Measurements from ENCODE around the gene ZNF710. TPM values are rescaled to one million over a fixed set of nuclear protein-coding genes. Genes with fewer than 3 reads are reported as not detected.
"Not testable (repeated sequence)": the region's sequence is repeated elsewhere in the genome, so short reads cannot be mapped to it uniquely, and the experiment has no call there.

Gene ZNF710
- total RNA-seq, 2 experiments from 2014 or later: 22.7 to 24.9 TPM

DNA sequence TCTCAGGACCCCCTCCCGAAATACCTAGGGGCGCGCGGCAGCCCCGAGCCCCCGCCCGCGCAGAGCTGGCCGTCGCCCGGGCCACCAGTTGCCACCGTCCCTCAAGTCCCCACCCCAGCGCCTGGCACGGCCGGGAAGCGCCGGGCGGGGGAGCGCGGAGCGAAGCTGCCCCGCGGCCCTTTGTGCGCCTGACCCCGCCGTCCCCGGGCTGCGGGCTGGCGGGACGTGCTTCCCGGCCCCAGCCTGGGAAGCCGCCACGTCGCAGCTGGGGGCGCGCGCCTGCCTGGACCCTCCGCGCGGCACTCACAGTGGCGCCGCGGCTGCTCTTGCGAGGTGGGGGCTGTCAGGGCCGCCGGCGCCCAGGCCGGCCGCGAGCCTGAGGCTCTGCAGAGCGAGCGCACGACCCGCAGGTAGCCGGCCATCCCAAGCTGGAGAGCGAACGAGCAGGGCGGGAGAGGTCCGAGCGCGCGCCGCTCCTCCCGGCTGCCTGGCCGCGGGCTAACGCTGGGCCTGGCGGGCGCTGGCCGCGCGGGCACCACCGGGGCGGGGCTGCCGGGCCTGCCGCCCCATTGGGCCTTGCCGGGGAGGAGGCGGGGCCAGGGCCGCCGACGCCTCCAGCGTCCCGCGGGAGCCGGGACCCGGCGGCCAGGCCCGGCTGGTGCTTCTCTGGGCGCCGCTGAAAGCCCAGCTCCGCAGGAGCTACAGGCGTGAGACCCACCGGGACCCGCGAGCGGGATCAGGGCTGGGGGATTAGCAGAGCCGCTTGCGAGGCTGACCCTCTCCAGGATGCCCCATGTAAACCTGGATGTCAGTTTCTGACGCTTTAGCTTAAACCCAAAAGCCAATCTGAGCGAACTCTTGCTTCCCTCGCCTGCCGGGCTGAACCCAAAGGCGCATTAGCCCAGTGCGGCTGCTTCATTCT lies 101.1 kb downstream of the ZNF710 start, which contains the start of gene IDH2:
Gene IDH2 (minus strand): TSS at position 500 of the 922 bp plus-strand sequence. CDS start 78 bp downstream, at position 422.
- H3K27ac Mint-ChIP-seq: peak within 1 kb of the TSS; percentile 99

DNA sequence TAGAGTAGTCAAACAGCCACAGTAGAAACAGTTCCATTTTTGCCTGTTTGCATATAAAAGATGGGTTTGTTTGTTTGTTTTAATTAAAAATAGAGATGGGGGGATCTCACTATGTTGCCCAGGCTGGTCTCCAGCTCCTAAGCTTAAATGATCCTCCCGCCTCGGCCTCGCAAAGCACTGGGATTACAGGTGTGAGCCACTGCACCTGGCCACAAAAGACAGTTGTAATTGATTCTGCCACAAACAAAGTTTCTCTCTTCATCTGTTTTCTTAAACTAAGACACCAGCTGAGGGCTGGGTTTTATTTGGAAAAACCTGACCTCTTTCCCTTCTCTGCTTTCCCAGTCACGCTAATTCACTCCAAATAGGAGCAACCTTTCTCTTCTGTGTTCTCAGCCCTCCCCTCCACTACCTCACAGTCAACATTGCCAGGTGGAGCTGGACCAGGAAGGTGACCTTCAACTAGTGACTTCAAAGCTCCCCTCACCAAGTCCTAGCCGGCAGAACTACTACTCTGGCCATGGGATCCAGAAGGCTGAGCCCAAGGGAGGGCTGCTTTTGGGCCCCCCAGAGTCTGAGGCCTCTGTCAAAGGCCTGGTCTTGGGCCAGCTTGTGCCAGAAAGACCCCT lies 102.7 kb downstream of the ZNF710 start:
- POLR2A ChIA-PET: no interaction called here
- Mint-ChIP-seq H3K36me3 (ENCODE audit: low read depth) (peaks cover 23% of the 10 kb centered on the region), H3K9me3 (ENCODE audit: insufficient read depth) (no peaks in the 10 kb centered on the region), H3K4me3 (peak overlapping the region; percentile 71), H3K27ac (peak overlapping the region; percentile 66), H3K27me3 (ENCODE audit: low read depth) (peaks cover 5% of the 10 kb centered on the region), H3K4me1 (ENCODE audit: low read depth) (peaks cover 38% of the 10 kb centered on the region)
- CTCF ChIA-PET: interaction anchor here (1.3 kb wide), 1 partner anchor 229 kb away, joined by 3 read pairs; no protein-coding TSS in a partner anchor
- DNase-seq (no peak), ATAC-seq (no peak)

More for the DNA sequence above, 101.1 kb downstream of the ZNF710 start, which contains the start of gene IDH2:
- Mint-ChIP-seq H3K27me3 (ENCODE audit: low read depth) (peaks cover 5% of the 10 kb centered on the region), H3K36me3 (ENCODE audit: low read depth) (peaks cover 33% of the 10 kb centered on the region), H3K9me3 (ENCODE audit: insufficient read depth) (no peaks in the 10 kb centered on the region), H3K4me1 (ENCODE audit: low read depth) (peaks cover 54% of the 10 kb centered on the region), H3K4me3 (peak within 1 kb of the TSS; percentile 93)
- DNase-seq (peak; percentile 75), ATAC-seq (peak; percentile 85)
- CTCF ChIA-PET: interaction anchor here (0.7 to 5.8 kb wide), 8 partner anchors 11 to 227 kb away, joined by 3 to 40 read pairs (median 3); partner anchors contain the start of genes CIB1 and GDPGP1
- POLR2A ChIA-PET: interaction anchor here (0.7 to 1.8 kb wide), 9 partner anchors 40 to 208 kb away, joined by 3 to 6 read pairs (median 4); partner anchors contain the start of genes AP3S2, CIB1, GDPGP1 and SEMA4B

DNA sequence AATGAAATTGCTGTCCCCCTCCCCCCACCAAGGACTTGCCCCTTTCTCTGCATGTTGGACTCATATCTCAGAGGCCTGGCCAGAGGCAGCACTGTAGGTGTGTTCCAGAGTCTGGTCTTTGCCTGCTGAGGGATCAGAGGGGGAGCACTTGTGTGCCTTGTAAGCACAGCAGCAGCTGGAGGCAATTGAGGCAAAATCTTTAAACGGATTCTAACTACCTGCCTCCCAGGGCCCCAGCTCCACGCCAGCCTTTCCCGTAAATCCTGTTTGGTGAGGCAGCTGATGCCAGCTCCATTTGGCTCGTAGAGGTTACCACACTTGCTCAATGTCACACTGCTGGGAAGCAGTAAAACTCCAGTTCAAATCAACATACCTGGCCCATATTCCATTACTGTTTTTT lies 103.4 kb downstream of the ZNF710 start:
- no peak for DNase-seq
- peaks cover 19% of the 10 kb centered on the region for H3K36me3 Mint-ChIP-seq (ENCODE audit: low read depth)
- CTCF ChIA-PET: no interaction called here
- H3K27ac Mint-ChIP-seq: no peak overlapping the region
- H3K27me3 Mint-ChIP-seq (ENCODE audit: low read depth): peaks cover 5% of the 10 kb centered on the region
- no peaks in the 10 kb centered on the region for H3K9me3 Mint-ChIP-seq (ENCODE audit: insufficient read depth)
- no peak for ATAC-seq
- POLR2A ChIA-PET: no interaction called here
- no peak overlapping the region for H3K4me3 Mint-ChIP-seq
- H3K4me1 Mint-ChIP-seq (ENCODE audit: low read depth): peaks cover 31% of the 10 kb centered on the region

DNA sequence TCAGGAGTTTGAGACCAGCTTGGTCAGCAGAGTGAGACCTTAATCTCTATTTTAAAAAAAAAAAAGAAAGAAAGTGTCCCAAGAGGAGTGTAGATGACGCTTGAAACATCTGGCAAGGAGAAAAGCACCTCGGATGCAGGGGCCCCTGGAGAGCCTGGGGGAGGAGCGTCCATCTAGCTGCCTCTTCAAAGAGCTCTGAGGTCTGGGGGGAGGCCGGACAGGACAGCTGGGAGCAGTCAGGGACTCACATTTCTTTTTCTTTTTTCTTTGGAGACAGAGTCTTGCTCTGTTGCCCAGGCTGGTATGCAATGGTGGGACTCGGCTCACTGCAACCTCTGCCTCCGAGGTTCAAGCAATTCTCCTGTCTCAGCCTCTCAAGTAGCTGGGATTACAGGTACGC lies 104.4 kb downstream of the ZNF710 start:
- Mint-ChIP-seq H3K4me3 (no peak overlapping the region), H3K36me3 (ENCODE audit: low read depth) (peaks cover 11% of the 10 kb centered on the region), H3K4me1 (ENCODE audit: low read depth) (peaks cover 21% of the 10 kb centered on the region), H3K27me3 (ENCODE audit: low read depth) (peaks cover 5% of the 10 kb centered on the region), H3K9me3 (ENCODE audit: insufficient read depth) (no peaks in the 10 kb centered on the region), H3K27ac (no peak overlapping the region)
- DNase-seq: no peak
- no peak for ATAC-seq
- POLR2A ChIA-PET: no interaction called here
- CTCF ChIA-PET: no interaction called here

DNA sequence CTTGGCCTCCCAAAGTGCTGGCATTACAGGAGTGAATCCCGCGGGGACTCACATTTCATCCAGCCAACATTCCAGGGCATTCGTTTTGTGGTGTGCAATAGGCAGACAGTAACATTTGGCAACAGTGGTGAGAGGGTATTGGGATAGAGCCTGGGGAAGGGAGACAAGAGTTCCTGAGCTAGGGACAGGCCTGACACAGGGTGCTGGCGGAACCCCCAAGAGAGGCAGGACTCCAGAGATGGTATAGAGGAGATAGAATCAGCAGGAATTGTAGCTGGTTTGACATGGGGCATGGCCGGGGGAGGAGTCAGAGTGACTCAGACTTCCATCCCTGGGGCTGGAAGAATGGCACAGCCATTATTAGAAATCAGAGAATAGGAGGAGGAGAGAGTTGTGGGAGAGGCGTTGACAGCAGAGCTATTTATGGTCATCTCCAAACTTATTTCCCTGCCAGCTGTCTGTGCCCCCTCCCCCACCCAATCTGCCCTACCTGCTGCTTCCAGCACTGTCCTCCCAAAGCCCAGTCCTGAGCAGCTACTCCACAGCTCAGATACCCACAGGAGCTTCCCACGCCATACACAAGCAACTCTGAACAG lies 105.5 kb downstream of the ZNF710 start:
- H3K36me3 Mint-ChIP-seq (ENCODE audit: low read depth): no peaks in the 10 kb centered on the region
- H3K27ac Mint-ChIP-seq: no peak overlapping the region
- H3K4me3 Mint-ChIP-seq: no peak overlapping the region
- POLR2A ChIA-PET: no interaction called here
- no peak for DNase-seq
- CTCF ChIA-PET: no interaction called here
- no peak for ATAC-seq
- H3K27me3 Mint-ChIP-seq (ENCODE audit: low read depth): peaks cover 5% of the 10 kb centered on the region
- H3K9me3 Mint-ChIP-seq (ENCODE audit: insufficient read depth): no peaks in the 10 kb centered on the region
- peaks cover 12% of the 10 kb centered on the region for H3K4me1 Mint-ChIP-seq (ENCODE audit: low read depth)

DNA sequence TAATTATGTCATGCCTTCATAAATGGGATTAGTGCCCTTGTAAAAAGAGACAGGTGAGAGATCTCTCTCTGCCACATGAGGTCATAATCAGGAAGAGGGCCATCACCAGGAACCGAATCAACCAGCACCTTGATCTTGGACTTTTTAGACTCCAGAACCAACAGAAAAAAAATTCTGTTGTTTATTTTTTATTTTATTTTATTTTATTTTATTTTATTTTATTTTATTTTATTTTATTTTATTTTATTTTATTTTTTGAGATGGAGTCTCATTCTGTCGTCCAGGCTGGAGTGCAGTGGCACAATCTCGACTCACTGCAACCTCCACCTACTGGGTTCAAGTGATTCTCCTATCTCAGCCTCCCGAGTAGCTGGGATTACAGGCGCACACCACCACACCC lies 106.9 kb downstream of the ZNF710 start:
- H3K4me3 Mint-ChIP-seq; POLR2A ChIA-PET; DNase-seq; ATAC-seq; H3K9me3 Mint-ChIP-seq (ENCODE audit: insufficient read depth); CTCF ChIA-PET; H3K4me1 Mint-ChIP-seq (ENCODE audit: low read depth); H3K36me3 Mint-ChIP-seq (ENCODE audit: low read depth); H3K27me3 Mint-ChIP-seq (ENCODE audit: low read depth); H3K27ac Mint-ChIP-seq: not testable (repeated sequence)

DNA sequence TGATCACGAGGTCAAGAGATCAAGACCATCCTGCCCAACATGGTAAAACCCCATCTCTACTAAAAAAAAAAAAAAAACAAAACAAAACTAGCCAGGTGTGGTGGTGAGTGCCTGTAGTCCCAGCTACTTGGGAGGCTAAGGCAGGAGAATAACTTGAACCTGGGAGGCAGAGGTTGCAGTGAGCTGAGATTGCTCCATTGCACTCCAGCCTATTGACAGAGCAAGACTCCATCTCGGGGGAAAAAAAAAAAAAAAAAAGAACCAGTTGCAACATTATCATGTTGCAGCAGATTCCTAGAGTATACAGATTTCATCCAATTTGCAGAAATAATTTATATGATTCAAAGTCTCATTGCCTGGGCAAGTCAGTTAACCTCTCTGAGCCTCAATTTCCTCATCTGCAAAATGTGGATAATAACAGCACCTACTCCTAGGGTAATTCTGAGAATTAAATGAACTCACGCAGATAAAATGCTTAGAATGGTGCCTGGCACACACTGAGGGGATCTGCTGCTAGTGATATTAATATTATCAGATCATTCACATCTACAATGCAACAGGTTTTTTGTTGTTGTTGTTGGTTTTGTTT lies 108.1 kb downstream of the ZNF710 start:
- POLR2A ChIA-PET; CTCF ChIA-PET; H3K4me1 Mint-ChIP-seq (ENCODE audit: low read depth); H3K4me3 Mint-ChIP-seq; H3K27me3 Mint-ChIP-seq (ENCODE audit: low read depth); ATAC-seq; H3K27ac Mint-ChIP-seq; H3K36me3 Mint-ChIP-seq (ENCODE audit: low read depth); H3K9me3 Mint-ChIP-seq (ENCODE audit: insufficient read depth); DNase-seq: not testable (repeated sequence)

DNA sequence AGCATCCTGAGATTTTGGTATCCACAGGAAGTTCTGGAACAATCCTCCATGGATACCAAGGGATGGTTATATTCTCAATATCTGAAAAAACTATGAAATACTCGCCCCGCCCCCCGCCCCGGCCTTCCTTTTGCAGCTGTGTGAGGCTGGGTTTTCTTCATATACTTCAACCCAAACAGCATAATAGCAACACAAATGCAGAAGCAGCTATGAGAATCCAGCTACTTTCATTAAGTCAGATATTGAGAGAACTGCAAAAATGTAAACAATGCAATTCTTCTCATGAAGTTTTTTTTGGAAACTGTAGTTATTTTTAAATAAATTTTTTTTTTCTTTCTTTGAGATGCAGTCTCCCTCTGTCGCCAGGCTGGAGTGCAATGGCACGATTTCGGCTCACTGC lies 112.0 kb downstream of the ZNF710 start:
- Mint-ChIP-seq H3K4me1 (ENCODE audit: low read depth) (no peaks in the 10 kb centered on the region), H3K9me3 (ENCODE audit: insufficient read depth) (peaks cover 13% of the 10 kb centered on the region), H3K36me3 (ENCODE audit: low read depth) (peaks cover 6% of the 10 kb centered on the region), H3K27me3 (ENCODE audit: low read depth) (no peaks in the 10 kb centered on the region), H3K4me3 (no peak overlapping the region), H3K27ac (no peak overlapping the region)
- ChIA-PET CTCF (interaction anchor here (1.0 kb wide), 1 partner anchor 11 kb away, joined by 3 read pairs; the partner anchor contains the start of gene IDH2), POLR2A (no interaction called here)
- no peak for DNase-seq
- no peak for ATAC-seq

DNA sequence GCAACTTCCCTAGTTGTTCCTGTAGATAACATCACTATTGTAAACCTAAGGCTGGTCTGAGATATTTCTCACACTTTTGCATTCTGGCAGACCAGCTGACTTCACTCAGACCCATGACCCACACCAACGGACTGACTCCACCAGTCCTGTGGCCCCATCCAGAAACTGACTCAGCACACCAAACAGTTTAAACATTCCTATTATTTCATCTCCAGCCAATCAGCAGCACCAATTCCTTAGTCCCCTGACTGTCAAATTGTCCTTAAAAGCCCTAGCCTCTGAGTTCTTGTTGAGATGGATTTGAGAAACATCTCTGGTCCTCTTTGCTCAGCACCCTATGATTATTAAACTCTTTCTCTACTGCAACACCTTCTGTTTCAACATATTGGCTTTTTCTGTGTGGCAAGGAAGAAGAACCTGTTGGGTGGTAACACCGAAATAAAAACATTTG lies 113.4 kb downstream of the ZNF710 start:
- CTCF ChIA-PET: no interaction called here
- H3K36me3 Mint-ChIP-seq (ENCODE audit: low read depth): peaks cover 6% of the 10 kb centered on the region
- H3K27me3 Mint-ChIP-seq (ENCODE audit: low read depth): peaks cover 3% of the 10 kb centered on the region
- no peak for ATAC-seq
- no peak for DNase-seq
- no peak overlapping the region for H3K4me3 Mint-ChIP-seq
- no peak overlapping the region for H3K27ac Mint-ChIP-seq
- H3K9me3 Mint-ChIP-seq (ENCODE audit: insufficient read depth): peaks cover 13% of the 10 kb centered on the region
- POLR2A ChIA-PET: no interaction called here
- H3K4me1 Mint-ChIP-seq (ENCODE audit: low read depth): no peaks in the 10 kb centered on the region

DNA sequence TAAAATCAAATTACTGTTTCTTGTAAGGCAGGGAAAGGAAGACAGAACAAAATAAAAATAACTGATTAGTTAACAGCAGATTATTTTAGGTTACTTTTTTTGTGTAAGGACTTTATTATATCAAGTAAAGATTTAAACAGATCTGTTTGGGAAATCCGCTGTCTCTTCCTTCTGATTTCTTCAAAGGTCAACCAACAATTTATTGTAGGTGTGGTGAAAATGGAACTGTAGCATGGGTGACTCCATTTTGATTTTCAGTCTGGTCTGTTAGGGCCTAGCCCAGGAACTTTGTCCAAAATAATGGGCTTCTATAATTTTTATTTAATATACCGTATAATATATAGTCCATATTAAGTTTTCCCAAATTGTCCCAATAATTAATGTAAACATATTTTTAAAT lies 114.7 kb downstream of the ZNF710 start:
- peaks cover 7% of the 10 kb centered on the region for H3K27me3 Mint-ChIP-seq (ENCODE audit: low read depth)
- ChIA-PET CTCF (no interaction called here), POLR2A (no interaction called here)
- DNase-seq (no peak), ATAC-seq (no peak)
- H3K4me1 Mint-ChIP-seq (ENCODE audit: low read depth): no peaks in the 10 kb centered on the region
- peaks cover 13% of the 10 kb centered on the region for H3K9me3 Mint-ChIP-seq (ENCODE audit: insufficient read depth)
- no peak overlapping the region for H3K4me3 Mint-ChIP-seq
- H3K27ac Mint-ChIP-seq: no peak overlapping the region
- H3K36me3 Mint-ChIP-seq (ENCODE audit: low read depth): peaks cover 6% of the 10 kb centered on the region

DNA sequence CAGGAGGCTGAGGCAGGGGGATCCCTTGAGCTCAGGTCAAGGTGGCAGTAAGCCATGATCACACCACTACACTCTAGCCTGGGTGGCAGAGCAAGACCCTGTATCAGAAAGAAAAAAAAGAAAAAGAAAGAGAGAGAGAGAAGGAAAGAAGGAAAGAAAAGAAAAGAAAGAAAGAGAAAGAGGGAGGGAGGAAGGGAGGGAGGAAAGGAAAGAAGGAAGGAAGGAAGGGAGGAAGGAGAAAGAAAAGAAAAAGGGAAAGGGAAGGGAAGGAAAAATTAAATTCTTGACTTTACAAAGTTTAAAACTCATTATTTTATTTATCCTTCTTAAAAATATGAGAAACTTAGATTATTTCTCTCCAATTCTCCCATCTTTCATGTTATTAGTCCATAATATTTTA lies 118.2 kb downstream of the ZNF710 start:
- no peaks in the 10 kb centered on the region for H3K4me1 Mint-ChIP-seq (ENCODE audit: low read depth)

More for the DNA sequence above, 118.2 kb downstream of the ZNF710 start:
- ChIA-PET POLR2A (no interaction called here), CTCF (no interaction called here)
- no peak for DNase-seq
- H3K36me3 Mint-ChIP-seq (ENCODE audit: low read depth): peaks cover 3% of the 10 kb centered on the region
- no peak overlapping the region for H3K27ac Mint-ChIP-seq
- no peak overlapping the region for H3K4me3 Mint-ChIP-seq
- ATAC-seq: no peak
- H3K9me3 Mint-ChIP-seq (ENCODE audit: insufficient read depth): peaks cover 5% of the 10 kb centered on the region
- peaks cover 10% of the 10 kb centered on the region for H3K27me3 Mint-ChIP-seq (ENCODE audit: low read depth)

Data from activated CD8-positive, alpha-beta T cell treated with anti-CD3 and anti-CD28 coated beads, Interleukin-2, amount 10 ng/mL, durations not matched to agents 7 days and 5 days (primary cell).